ENCODE data around the gene DCT.

Gene DCT

GRCh38 chr13:94395860-94396259 lies 83.6 kb downstream of the DCT start:
- no peak for DNase-seq (ENCODE audit: low read depth)

GRCh38 chr13:94394723-94395122 lies 84.8 kb downstream of the DCT start:
- DNase-seq (ENCODE audit: low read depth), result no peak

GRCh38 chr13:94390881-94391280 lies 88.6 kb downstream of the DCT start:
- DNase-seq (ENCODE audit: low read depth), result no peak

GRCh38 chr13:94389604-94390351 lies 89.7 kb downstream of the DCT start:
- DNase-seq (ENCODE audit: low read depth), result no peak

- DNase-seq (ENCODE audit: low read depth), result no peak
Measured at GRCh38 chr13:94387047-94387446, 92.4 kb downstream of the DCT start.

Data from activated T-cell treated with anti-CD3 and anti-CD28 coated beads for 1 hour (primary cell).